GM23338 (cell line): ENCODE data around the gene TOMM5. TPM values are rescaled to one million over a fixed set of nuclear protein-coding genes. Genes with fewer than 3 reads are reported as not detected.
"Not testable (repeated sequence)": the region's sequence is repeated elsewhere in the genome, so short reads cannot be mapped to it uniquely, and the experiment has no call there.

Experiments
- ATAC-seq: fragments of 200-7000 bp; cut with Tn5 transposase; 3 replicates; pipeline ENCODE4 v1.9.1; 2020
- DNase-seq: peaks from one replicate; pipeline ENCODE4 v3.0.0-alpha.2; 2015; ENCODE audit warnings: low spot score
- H2AFZ ChIP-seq: fragments of 200-600 bp; sonication (generic); 2 replicates; pipeline ENCODE4 v1.8.0; 2016; ENCODE audit warnings: antibody characterized with exemption, mild to moderate bottlenecking, moderate library complexity
- H3F3A ChIP-seq: fragments of 200-600 bp; sonication (generic); replicated peaks from 2 replicates; pipeline ENCODE4 v1.8.0; 2017; ENCODE audit warnings: antibody characterized with exemption, mixed run types, low read depth
- H3K27ac ChIP-seq: fragments of 200-600 bp; sonication (generic); 2 replicates; pipeline ENCODE4 v1.6.1; 2016; ENCODE audit warnings: low read depth
- H3K27me3 ChIP-seq: fragments of 200-600 bp; sonication (generic); 2 replicates; pipeline ENCODE4 v1.8.0; 2016; ENCODE audit warnings: mild to moderate bottlenecking, mixed run types, moderate library complexity; ENCODE audit not compliant: insufficient read depth
- H3K36me3 ChIP-seq: fragments of 200-600 bp; sonication (generic); 2 replicates; pipeline ENCODE4 v1.8.0; 2016; ENCODE audit warnings: mild to moderate bottlenecking; ENCODE audit not compliant: insufficient read depth
- H3K4me1 ChIP-seq: fragments of 200-600 bp; sonication (generic); 2 replicates; pipeline ENCODE4 v1.8.0; 2016; ENCODE audit warnings: mild to moderate bottlenecking, moderate library complexity; ENCODE audit not compliant: insufficient read depth
- H3K4me2 ChIP-seq: fragments of 200-600 bp; sonication (generic); 2 replicates; pipeline ENCODE4 v1.7.1; 2017; ENCODE audit warnings: mixed run types
- H3K4me3 ChIP-seq: fragments of 200-600 bp; sonication (generic); 2 replicates; pipeline ENCODE4 v1.6.1; 2016; ENCODE audit warnings: mixed run types
- H3K79me2 ChIP-seq: fragments of 200-600 bp; sonication (generic); replicated peaks from 2 replicates; pipeline ENCODE4 v1.8.0; 2017; ENCODE audit warnings: mild to moderate bottlenecking; ENCODE audit not compliant: insufficient read depth
- H3K9me2 ChIP-seq: fragments of 200-600 bp; sonication (generic); 2 replicates; pipeline ENCODE4 v1.8.0; 2017; ENCODE audit not compliant: insufficient read depth
- H4K20me1 ChIP-seq: fragments of 200-600 bp; sonication (generic); replicated peaks from 2 replicates; pipeline ENCODE4 v1.8.0; 2017; ENCODE audit warnings: mild to moderate bottlenecking; ENCODE audit not compliant: insufficient read depth
- H3K27ac Mint-ChIP-seq: 2 replicates; pipeline ENCODE4 v1.8.0; 2020; ENCODE audit warnings: inconsistent platforms, mild to moderate bottlenecking, moderate library complexity, mixed read lengths
- H3K27me3 Mint-ChIP-seq: 3 replicates; pipeline ENCODE4 v1.8.0; 2022; ENCODE audit warnings: low read depth, mild to moderate bottlenecking, moderate library complexity, mixed read lengths, inconsistent platforms; ENCODE audit not compliant: insufficient read depth, poor library complexity
- H3K36me3 Mint-ChIP-seq: 3 replicates; pipeline ENCODE4 v1.8.0; 2021; ENCODE audit warnings: low read depth, mild to moderate bottlenecking, inconsistent platforms, moderate library complexity, mixed read lengths
- H3K4me1 Mint-ChIP-seq: 3 replicates; pipeline ENCODE4 v1.8.0; 2020; ENCODE audit warnings: mild to moderate bottlenecking, inconsistent platforms, mixed read lengths
- H3K4me3 Mint-ChIP-seq: 3 replicates; pipeline ENCODE4 v1.8.0; 2021; ENCODE audit warnings: moderate library complexity, mild to moderate bottlenecking, inconsistent platforms, mixed read lengths
- H3K9me3 Mint-ChIP-seq: 3 replicates; pipeline ENCODE4 v1.8.0; 2020; ENCODE audit warnings: moderate library complexity, mild to moderate bottlenecking, inconsistent platforms, mixed read lengths
- CREB1 ChIP-seq: fragments of 250-450 bp; sonication (Bioruptor Pico); IDR thresholded peaks from 2 replicates; pipeline ENCODE4 v1.5.0; 2020; ENCODE audit warnings: low read depth, mild to moderate bottlenecking, moderate library complexity
- CTCF ChIP-seq, 2 experiments: fragments of 200-600 bp in 1 of 2; sonication (generic) in 1 of 2; conservative IDR thresholded peaks; 2 replicates each; pipeline versions ENCODE4 v1.5.1 to v1.6.1; 2016 to 2017; ENCODE audit warnings: antibody characterized with exemption in 2 of 2, low read depth in 2 of 2, mild to moderate bottlenecking in 2 of 2, moderate library complexity in 1 of 2
- ETS1 ChIP-seq: IDR thresholded peaks from 2 replicates; pipeline ENCODE4 v1.6.1; 2016; ENCODE audit warnings: antibody characterized with exemption
- EZH2 ChIP-seq: fragments of 200-600 bp; sonication (generic); IDR thresholded peaks from one replicate; pipeline ENCODE4 v1.8.0; 2017; ENCODE audit warnings: antibody characterized with exemption, mild to moderate bottlenecking, low read depth; ENCODE audit not compliant: unreplicated experiment
- EZH2phosphoT487 ChIP-seq: fragments of 200-600 bp; sonication (generic); IDR thresholded peaks from one replicate; pipeline ENCODE4 v1.8.1; 2018; ENCODE audit warnings: antibody characterized with exemption; ENCODE audit not compliant: unreplicated experiment
- NANOG ChIP-seq: IDR thresholded peaks from 2 replicates; pipeline ENCODE4 v1.6.1; 2016; ENCODE audit warnings: antibody characterized with exemption, borderline replicate concordance
- STAT1 ChIP-seq: IDR thresholded peaks from one replicate; pipeline ENCODE4 v1.6.1; 2016; ENCODE audit warnings: antibody characterized with exemption; ENCODE audit not compliant: unreplicated experiment
- polyA plus RNA-seq: library from polyadenylated mRNA; unstranded; fragments of >200 nt; fragmentation: Nextera tagmentation; extraction: Ambion mirVana; gene quantifications from 2 replicates; pipeline ENCODE4 v1.2.1, GENCODE V29; 2016
- total RNA-seq: library from RNA; depleted of rRNA; stranded (reverse); fragments of >200 nt; shearing (Covaris generic); gene quantifications from 2 replicates; pipeline ENCODE4 v1.2.3, GENCODE V29; 2014

TOMM5 gene
- total and polyA plus RNA-seq, 2 experiments from 2014 or later: 158 to 529 TPM

GRCh38 chr9:37602061-37602460 is 9.7 kb upstream of the TOMM5 start:
- H3F3A ChIP-seq, DNase-seq, H3K4me3 Mint-ChIP-seq, H3K36me3 Mint-ChIP-seq, H3K4me1 Mint-ChIP-seq, H3K9me2 ChIP-seq, H3K4me2 ChIP-seq, H3K27me3 Mint-ChIP-seq, H3K9me3 Mint-ChIP-seq, ATAC-seq, H3K27me3 ChIP-seq, H3K4me1 ChIP-seq, H3K36me3 ChIP-seq, H2AFZ ChIP-seq, H3K79me2 ChIP-seq, H4K20me1 ChIP-seq, H3K27ac ChIP-seq, H3K4me3 ChIP-seq, H3K27ac Mint-ChIP-seq: not testable (repeated sequence)

GRCh38 chr9:37596504-37596903 is 4.1 kb upstream of the TOMM5 start:
- Mint-ChIP-seq H3K27me3 (peaks cover 16% of the 10 kb centered on the region), H3K4me3 (no peak overlapping the region), H3K27ac (no peak overlapping the region), H3K4me1 (no peaks in the 10 kb centered on the region; the same call in 2 of the 3 replicates), H3K9me3 (peaks cover 11% of the 10 kb centered on the region; the same call in 2 of the 3 replicates), H3K36me3 (peaks cover 10% of the 10 kb centered on the region; the same call in 2 of the 3 replicates)
- DNase-seq: no peak
- no peak overlapping the region for H3K4me3 ChIP-seq
- no peak overlapping the region for H3K4me2 ChIP-seq
- H3K36me3 ChIP-seq: no peaks in the 10 kb centered on the region
- H2AFZ ChIP-seq: no peak overlapping the region
- H3K9me2 ChIP-seq: no peaks in the 10 kb centered on the region
- H3K27ac ChIP-seq: no peak overlapping the region
- no peak for ATAC-seq
- 0 out of 2 replicates have a peak, but pooled peaks cover 4% of the 10 kb centered on the region for H4K20me1 ChIP-seq
- H3K79me2 ChIP-seq: peaks cover 8% of the 10 kb centered on the region
- peaks cover 26% of the 10 kb centered on the region for H3K27me3 ChIP-seq
- TF ChIP-seq CREB1 (no peak), EZH2 (no peak), STAT1 (no peak), EZH2phosphoT487 (no peak)
- H3F3A ChIP-seq: 0 out of 2 replicates have a peak, but pooled peaks cover 3% of the 10 kb centered on the region
- H3K4me1 ChIP-seq: peaks cover under 1% of the 10 kb centered on the region; the same call in 1 of the 2 replicates

- H3F3A ChIP-seq: 0 out of 2 replicates have a peak, but pooled peaks cover 3% of the 10 kb centered on the region
- H3K4me3 Mint-ChIP-seq: no peak overlapping the region
- H3K79me2 ChIP-seq: peaks cover 33% of the 10 kb centered on the region
- H3K4me1 Mint-ChIP-seq: peaks cover 10% of the 10 kb centered on the region
- no peak overlapping the region; the same call in 1 of the 2 replicates for H2AFZ ChIP-seq
- no peak overlapping the region for H3K27ac Mint-ChIP-seq
- 0 out of 2 replicates have a peak, but pooled peaks cover 2% of the 10 kb centered on the region for H3K36me3 ChIP-seq
- H3K27me3 ChIP-seq: peaks cover 27% of the 10 kb centered on the region
- H3K27me3 Mint-ChIP-seq: peaks cover 16% of the 10 kb centered on the region
- H3K36me3 Mint-ChIP-seq: peaks cover 16% of the 10 kb centered on the region; the same call in 2 of the 3 replicates
- DNase-seq: no peak
- no peak overlapping the region for H3K4me2 ChIP-seq
- H3K4me3 ChIP-seq: no peak overlapping the region
- no peak overlapping the region for H3K27ac ChIP-seq
- ATAC-seq: no peak
- no peaks in the 10 kb centered on the region for H3K9me2 ChIP-seq
- H3K4me1 ChIP-seq: peaks cover 11% of the 10 kb centered on the region
- peaks cover 12% of the 10 kb centered on the region; the same call in 2 of the 3 replicates for H3K9me3 Mint-ChIP-seq
- peaks cover 22% of the 10 kb centered on the region for H4K20me1 ChIP-seq
- TF ChIP-seq NANOG: no peak
- no peak for TF ChIP-seq CTCF (conservative IDR thresholded peaks at IDR 0.05; ENCODE audit: low read depth in 2 of 2)
- no peak for TF ChIP-seq ETS1
- no peak for TF ChIP-seq EZH2phosphoT487
- TF ChIP-seq CREB1: no peak
Measured at GRCh38 chr9:37593883-37594448, 1.6 kb upstream of the TOMM5 start.
